ENCODE data around the gene MOSPD3.

The MOSPD3 gene

DNA sequence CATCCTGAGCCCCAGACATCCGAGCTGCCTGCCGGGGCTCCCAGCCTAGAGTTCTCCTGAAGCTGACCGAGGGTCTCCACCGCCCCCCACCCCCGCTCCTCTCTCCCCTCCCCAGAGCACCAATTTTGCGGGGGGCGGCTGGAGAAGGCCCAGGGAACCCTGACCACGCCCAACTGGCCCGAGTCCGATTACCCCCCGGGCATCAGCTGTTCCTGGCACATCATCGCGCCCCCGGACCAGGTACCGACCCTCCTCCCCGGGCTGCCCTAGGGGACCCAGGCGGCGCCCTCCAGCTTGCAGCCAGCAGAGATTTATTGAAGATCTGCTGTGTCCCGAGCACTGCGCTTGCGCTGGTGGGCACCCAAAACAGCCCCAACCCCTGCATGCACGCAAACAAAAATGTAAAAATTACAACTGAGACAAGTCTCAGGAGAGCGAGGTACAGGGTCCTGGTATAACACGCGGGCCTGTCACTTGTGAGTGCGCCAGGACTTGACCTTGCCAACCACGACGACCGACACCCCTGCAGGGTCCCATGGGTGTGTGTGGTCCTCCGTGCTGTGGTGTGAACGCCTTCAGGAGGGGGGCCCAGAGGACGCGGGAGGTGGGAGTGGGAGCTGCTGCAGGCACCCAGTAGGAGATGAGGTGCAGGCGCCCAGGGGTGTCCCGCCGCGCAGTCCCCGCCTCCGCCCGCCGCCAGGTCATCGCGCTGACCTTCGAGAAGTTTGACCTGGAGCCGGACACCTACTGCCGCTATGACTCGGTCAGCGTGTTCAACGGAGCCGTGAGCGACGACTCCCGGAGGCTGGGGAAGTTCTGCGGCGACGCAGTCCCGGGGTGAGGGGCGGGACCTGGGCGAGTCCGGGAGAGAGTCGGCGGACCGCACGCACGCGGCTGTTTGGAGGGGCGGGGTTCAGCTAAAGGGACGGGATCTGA is 7.1 kb upstream of the MOSPD3 start:
- Mint-ChIP-seq H3K9me3 (no peaks in the 10 kb centered on the region), H3K4me3 (peak overlapping the region; percentile 81 to 83 (median 82)), H3K27me3 (ENCODE audit: low read depth) (no peaks in the 10 kb centered on the region), H3K4me1 (peaks cover 4% of the 10 kb centered on the region), H3K27ac (peak overlapping the region in 2 of 3 experiments; percentile 31 to 68), H3K36me3 (ENCODE audit: low read depth) (peaks cover 20% of the 10 kb centered on the region)
- TF ChIP-seq, protein P1, sequence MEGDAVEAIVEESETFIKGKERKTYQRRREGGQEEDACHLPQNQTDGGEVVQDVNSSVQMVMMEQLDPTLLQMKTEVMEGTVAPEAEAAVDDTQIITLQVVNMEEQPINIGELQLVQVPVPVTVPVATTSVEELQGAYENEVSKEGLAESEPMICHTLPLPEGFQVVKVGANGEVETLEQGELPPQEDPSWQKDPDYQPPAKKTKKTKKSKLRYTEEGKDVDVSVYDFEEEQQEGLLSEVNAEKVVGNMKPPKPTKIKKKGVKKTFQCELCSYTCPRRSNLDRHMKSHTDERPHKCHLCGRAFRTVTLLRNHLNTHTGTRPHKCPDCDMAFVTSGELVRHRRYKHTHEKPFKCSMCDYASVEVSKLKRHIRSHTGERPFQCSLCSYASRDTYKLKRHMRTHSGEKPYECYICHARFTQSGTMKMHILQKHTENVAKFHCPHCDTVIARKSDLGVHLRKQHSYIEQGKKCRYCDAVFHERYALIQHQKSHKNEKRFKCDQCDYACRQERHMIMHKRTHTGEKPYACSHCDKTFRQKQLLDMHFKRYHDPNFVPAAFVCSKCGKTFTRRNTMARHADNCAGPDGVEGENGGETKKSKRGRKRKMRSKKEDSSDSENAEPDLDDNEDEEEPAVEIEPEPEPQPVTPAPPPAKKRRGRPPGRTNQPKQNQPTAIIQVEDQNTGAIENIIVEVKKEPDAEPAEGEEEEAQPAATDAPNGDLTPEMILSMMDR (IDR thresholded peaks at IDR 0.05; ENCODE audit: unreplicated experiment in 3 of 3): no peak

DNA sequence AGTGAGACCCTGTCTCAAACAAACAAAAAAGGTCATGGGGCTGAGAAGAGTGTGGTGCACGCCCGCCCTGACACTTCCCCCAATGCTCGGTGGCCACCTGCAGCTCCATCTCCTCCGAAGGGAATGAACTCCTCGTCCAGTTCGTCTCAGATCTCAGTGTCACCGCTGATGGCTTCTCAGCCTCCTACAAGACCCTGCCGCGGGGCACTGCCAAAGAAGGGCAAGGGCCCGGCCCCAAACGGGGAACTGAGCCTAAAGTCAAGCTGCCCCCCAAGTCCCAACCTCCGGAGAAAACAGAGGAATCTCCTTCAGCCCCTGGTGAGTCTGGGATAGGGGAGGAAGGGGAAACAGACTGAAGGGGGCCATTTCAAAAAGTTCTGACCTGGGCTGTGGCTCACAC is 6.0 kb upstream of the MOSPD3 start:
- H3K27ac Mint-ChIP-seq: no peak overlapping the region
- H3K36me3 Mint-ChIP-seq (ENCODE audit: low read depth): peaks cover 20% of the 10 kb centered on the region
- H3K9me3 Mint-ChIP-seq: no peaks in the 10 kb centered on the region
- H3K27me3 Mint-ChIP-seq (ENCODE audit: low read depth): no peaks in the 10 kb centered on the region
- H3K4me1 Mint-ChIP-seq: peaks cover 4% of the 10 kb centered on the region
- TF ChIP-seq, protein P1 (IDR thresholded peaks at IDR 0.05; ENCODE audit: unreplicated experiment in 3 of 3): no peak
- peak overlapping the region; percentile 19 to 56 (median 56) for H3K4me3 Mint-ChIP-seq

DNA sequence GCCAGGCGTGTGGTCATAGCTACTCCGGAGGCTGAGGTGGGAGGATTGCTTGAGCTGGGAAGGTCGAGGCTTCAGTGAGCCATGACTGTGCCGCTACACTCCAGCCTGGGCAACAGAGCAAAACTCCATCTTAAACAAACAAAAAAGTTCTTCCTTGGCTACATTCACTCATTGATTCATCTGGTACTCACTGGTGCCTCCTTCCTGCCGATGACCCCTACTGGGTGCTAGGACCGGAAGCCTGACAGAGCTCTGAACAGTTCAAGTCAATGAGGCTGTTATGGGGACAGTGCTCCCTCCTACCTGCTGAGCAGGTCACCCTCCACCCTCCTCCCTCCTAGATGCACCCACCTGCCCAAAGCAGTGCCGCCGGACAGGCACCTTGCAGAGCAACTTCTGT is 5.2 kb upstream of the MOSPD3 start:
- TF ChIP-seq, protein P1 (IDR thresholded peaks at IDR 0.05; ENCODE audit: unreplicated experiment in 3 of 3): no peak
- peaks cover 20% of the 10 kb centered on the region for H3K36me3 Mint-ChIP-seq (ENCODE audit: low read depth)
- H3K27me3 Mint-ChIP-seq (ENCODE audit: low read depth): no peaks in the 10 kb centered on the region
- H3K9me3 Mint-ChIP-seq: no peaks in the 10 kb centered on the region
- peaks cover 4% of the 10 kb centered on the region for H3K4me1 Mint-ChIP-seq
- peak overlapping the region; percentile 55 to 73 (median 67) for H3K4me3 Mint-ChIP-seq
- no peak overlapping the region for H3K27ac Mint-ChIP-seq

DNA sequence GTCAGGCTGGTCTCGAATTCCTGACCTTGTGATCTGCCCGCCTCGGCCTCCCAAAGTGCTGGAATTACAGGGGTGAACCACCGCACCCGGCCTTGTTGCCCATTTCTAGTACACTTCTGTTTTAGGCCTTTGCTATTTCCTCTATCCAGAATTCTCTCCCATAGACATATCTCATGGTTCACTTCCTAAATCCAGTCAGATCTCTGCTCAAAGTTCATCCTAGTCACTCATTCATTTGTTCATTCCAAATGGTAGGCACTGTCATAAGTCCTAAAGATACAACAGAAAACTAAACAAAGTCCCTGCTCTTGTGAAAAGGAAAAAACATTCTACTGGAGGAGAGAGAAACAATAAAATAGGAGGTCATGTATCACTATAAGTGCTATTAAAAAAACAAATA is 2.4 kb upstream of the MOSPD3 start:
- H3K36me3 Mint-ChIP-seq (ENCODE audit: low read depth): peaks cover 25% of the 10 kb centered on the region
- TF ChIP-seq, protein P1 (IDR thresholded peaks at IDR 0.05; ENCODE audit: unreplicated experiment in 3 of 3): no peak
- H3K27ac Mint-ChIP-seq: peak overlapping the region; percentile 2 to 97 (median 15)
- no peaks in the 10 kb centered on the region for H3K9me3 Mint-ChIP-seq
- H3K27me3 Mint-ChIP-seq (ENCODE audit: low read depth): no peaks in the 10 kb centered on the region
- peak overlapping the region; percentile 17 to 46 (median 18) for H3K4me3 Mint-ChIP-seq
- no peaks in the 10 kb centered on the region for H3K4me1 Mint-ChIP-seq

DNA sequence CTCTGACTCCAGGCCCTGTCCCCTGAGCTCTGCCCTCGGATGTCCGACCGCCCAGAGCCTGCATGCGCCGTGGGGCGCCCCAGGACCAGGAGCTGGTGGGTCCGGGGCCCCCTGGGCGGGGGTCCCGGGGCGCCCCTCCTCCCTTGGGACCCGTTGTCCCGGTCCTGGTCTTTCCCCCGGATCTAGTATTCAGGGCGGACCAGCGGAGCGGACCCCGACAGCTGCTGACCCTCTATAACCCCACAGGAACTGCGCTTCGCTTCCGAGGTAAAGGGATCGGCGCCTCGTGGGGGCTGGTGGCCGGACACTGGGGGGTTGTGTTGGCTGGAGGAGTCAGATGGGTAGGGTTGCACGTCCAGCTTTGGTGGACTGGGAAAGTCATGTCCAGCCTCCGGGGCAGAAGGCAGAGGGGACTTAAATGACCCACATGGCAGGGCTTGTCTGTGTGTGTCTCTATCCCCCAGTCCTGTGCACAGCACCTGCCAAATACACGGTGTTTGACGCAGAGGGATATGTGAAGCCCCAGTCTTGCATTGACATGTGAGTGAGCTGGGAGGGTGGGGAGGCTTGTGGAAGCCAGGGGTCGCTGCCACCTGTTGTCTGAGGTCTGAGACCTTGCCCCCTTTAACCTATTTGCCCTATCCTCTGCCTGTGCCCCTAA is 520 bp downstream of the MOSPD3 start:
- no peak overlapping the region for H3K27ac Mint-ChIP-seq
- no peaks in the 10 kb centered on the region for H3K4me1 Mint-ChIP-seq
- no peaks in the 10 kb centered on the region for H3K9me3 Mint-ChIP-seq
- peak overlapping the region; percentile 97 to 99 (median 98) for H3K4me3 Mint-ChIP-seq
- TF ChIP-seq, protein P1 (IDR thresholded peaks at IDR 0.05; ENCODE audit: unreplicated experiment in 3 of 3): no peak
- peaks cover 15% of the 10 kb centered on the region for H3K36me3 Mint-ChIP-seq (ENCODE audit: low read depth)
- no peaks in the 10 kb centered on the region for H3K27me3 Mint-ChIP-seq (ENCODE audit: low read depth)

Data from nephron (organoid).